ENCODE data around the gene METTL24.

METTL24 gene

DNA sequence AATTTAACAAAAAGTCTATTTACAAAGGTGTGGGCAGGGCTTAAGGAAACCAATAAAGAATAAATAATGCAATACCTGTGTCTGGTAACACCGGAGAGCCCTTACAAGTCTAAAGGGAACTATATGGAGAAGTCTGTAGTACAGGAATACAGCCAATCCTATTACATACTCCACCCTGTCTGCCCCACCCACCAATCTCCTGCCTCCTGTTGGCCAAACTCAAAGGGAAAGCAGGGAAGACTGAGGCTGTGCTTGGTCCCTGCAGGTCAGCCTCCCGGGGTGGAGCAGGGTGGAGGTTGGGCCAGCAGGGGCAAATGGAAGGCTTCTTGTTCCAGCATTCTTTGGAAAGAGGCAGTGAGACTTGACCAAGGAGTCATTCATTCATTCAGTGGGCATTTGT lies 31.5 kb downstream of the METTL24 start:
- TF ChIP-seq CTCF (IDR thresholded peaks at IDR 0.05; ENCODE audit: low read depth, low read length, missing control alignments), result no peak
- in situ Hi-C loops (cut with HindIII; ENCODE audit: low pct_ligation_motif_present, low sequenced_read_pairs), result no loop called here
- no peaks in the 10 kb centered on the region for H3K27me3 ChIP-seq (replicated peaks)
- no peak overlapping the region for H3K27ac ChIP-seq
- DNase-seq, result no peak
- H3K36me3 ChIP-seq (replicated peaks), result no peaks in the 10 kb centered on the region
- no peak overlapping the region for H3K4me3 ChIP-seq (ENCODE audit: low read depth, low read length)

DNA sequence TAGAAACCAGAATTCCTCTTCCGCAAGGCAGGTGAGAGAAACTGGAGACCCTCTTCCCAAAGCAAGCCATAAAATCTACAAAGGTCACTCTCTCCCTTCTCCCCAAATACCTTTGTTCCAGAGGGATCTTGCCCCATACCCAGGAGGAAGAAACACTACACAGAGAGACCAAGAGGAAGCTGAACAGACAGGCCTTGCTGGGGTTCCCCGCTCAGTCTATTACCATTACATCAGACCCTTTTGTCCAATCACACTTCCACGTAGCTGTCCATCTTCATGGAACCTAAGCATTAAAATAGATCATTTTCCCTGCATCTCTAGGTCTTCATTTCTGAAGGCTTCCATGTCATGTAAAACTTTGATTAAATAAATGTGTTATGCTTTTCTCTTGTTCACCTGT lies 32.1 kb downstream of the METTL24 start:
- no peaks in the 10 kb centered on the region for H3K27me3 ChIP-seq (replicated peaks)
- no peak for TF ChIP-seq CTCF (IDR thresholded peaks at IDR 0.05; ENCODE audit: low read depth, low read length, missing control alignments)
- DNase-seq, result no peak
- no peaks in the 10 kb centered on the region for H3K36me3 ChIP-seq (replicated peaks)
- no peak overlapping the region for H3K27ac ChIP-seq
- H3K4me3 ChIP-seq (ENCODE audit: low read depth, low read length), result no peak overlapping the region
- in situ Hi-C loops (cut with HindIII; ENCODE audit: low pct_ligation_motif_present, low sequenced_read_pairs), result no loop called here

GRCh38 chr6:110325197-110325596 lies 33.0 kb downstream of the METTL24 start:
- Histone ChIP-seq H3K27ac (no peak overlapping the region), H3K4me3 (ENCODE audit: low read depth, low read length) (no peak overlapping the region), H3K27me3 (replicated peaks) (no peaks in the 10 kb centered on the region), H3K36me3 (replicated peaks) (no peaks in the 10 kb centered on the region)
- TF ChIP-seq CTCF (IDR thresholded peaks at IDR 0.05; ENCODE audit: low read depth, low read length, missing control alignments), result no peak
- peak; percentile 12 for DNase-seq
- in situ Hi-C loops (cut with HindIII; ENCODE audit: low pct_ligation_motif_present, low sequenced_read_pairs), result no loop called here

DNA sequence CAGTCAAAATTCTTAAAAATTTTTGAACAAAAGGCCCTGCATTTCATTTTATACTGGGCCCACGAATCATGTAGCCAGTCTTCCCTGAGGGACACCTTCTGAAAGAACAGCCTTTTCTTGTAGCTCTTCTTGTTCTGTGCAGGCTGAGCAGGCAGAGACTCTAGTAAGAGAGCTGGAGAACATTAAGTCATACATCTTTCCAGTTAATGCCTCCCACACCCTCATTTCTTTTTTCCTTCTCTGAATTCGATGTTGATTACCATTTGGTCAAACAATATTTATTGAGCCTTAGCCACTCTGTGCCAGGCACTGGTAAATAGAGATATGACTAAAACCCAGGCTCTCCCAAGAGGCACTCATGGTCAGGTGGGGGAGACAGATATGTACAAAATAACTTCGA lies 33.6 kb downstream of the METTL24 start:
- TF ChIP-seq CTCF (IDR thresholded peaks at IDR 0.05; ENCODE audit: low read depth, low read length, missing control alignments), result no peak
- Histone ChIP-seq H3K27me3 (replicated peaks) (no peaks in the 10 kb centered on the region), H3K36me3 (replicated peaks) (no peaks in the 10 kb centered on the region), H3K4me3 (ENCODE audit: low read depth, low read length) (no peak overlapping the region), H3K27ac (no peak overlapping the region)
- in situ Hi-C loops (cut with HindIII; ENCODE audit: low pct_ligation_motif_present, low sequenced_read_pairs), result no loop called here
- DNase-seq, result no peak

DNA sequence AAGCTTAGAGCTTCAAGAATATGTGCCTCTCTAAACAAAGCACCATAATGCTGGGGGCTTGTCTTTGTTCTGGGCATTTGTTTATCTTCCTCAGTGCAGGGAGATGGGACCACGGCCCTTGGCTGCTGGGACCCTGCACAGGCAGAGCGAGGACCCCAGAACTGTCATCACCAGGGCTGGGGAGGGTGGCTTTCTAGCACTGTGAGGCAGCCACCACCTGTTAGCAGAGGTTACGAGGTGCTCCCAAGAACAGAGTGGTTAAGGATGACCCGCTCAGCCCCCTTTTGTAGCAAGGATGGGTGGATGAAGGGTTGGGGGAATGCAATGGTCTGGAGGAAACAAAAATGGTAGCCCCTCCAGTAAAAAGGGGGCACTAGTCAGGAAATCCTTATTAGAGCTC lies 34.9 kb downstream of the METTL24 start:
- no peak for DNase-seq
- Histone ChIP-seq H3K27me3 (replicated peaks) (no peaks in the 10 kb centered on the region), H3K36me3 (replicated peaks) (no peaks in the 10 kb centered on the region), H3K4me3 (ENCODE audit: low read depth, low read length) (no peak overlapping the region), H3K27ac (no peak overlapping the region)
- in situ Hi-C loops (cut with HindIII; ENCODE audit: low pct_ligation_motif_present, low sequenced_read_pairs), result no loop called here
- no peak for TF ChIP-seq CTCF (IDR thresholded peaks at IDR 0.05; ENCODE audit: low read depth, low read length, missing control alignments)

DNA sequence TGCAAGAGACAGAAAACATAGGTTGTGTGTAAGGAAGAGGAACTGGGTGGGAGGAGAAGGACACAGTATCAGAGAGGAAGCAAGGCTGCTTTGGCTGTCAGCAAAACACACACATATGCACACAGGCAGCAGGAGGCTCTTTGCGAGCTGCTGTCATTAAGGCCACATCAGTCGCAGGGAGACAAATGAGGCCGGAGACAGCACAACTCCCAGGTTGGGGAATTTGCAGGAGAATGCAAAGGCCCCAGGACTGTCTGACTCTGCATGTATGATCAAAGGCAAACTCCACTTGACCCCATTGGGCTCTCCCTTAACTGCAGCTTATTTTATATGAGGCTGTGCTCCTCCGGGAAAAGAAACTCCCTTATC lies 35.3 kb downstream of the METTL24 start:
- no peak for DNase-seq
- Histone ChIP-seq H3K4me3 (ENCODE audit: low read depth, low read length) (no peak overlapping the region), H3K36me3 (replicated peaks) (no peaks in the 10 kb centered on the region), H3K27ac (no peak overlapping the region), H3K27me3 (replicated peaks) (no peaks in the 10 kb centered on the region)
- TF ChIP-seq CTCF (IDR thresholded peaks at IDR 0.05; ENCODE audit: low read depth, low read length, missing control alignments), result no peak
- in situ Hi-C loops (cut with HindIII; ENCODE audit: low pct_ligation_motif_present, low sequenced_read_pairs), result no loop called here
